WTC11 (cell line): ENCODE measurements around the gene IQCF2. TPM values are rescaled to one million over a fixed set of nuclear protein-coding genes. Genes with fewer than 3 reads are reported as not detected.

Source experiments
- ATAC-seq: fragments of 200-7000 bp; cut with Tn5 transposase; 2 replicates; pipeline ENCODE4 v1.10.0; 2021; ENCODE audit warnings: mild to moderate bottlenecking, moderate library complexity
- CTCF ChIA-PET: fragments of 300-600 bp; sonication (Branson Sonifier 250); formaldehyde crosslinking; loops from one replicate; lab custom pipeline; 2021; ENCODE audit warnings: antibody characterized with exemption; lab: Charles Lee
- POLR2A ChIA-PET: fragments of 350-600 bp; sonication (Branson Sonifier 250); formaldehyde crosslinking; loops from one replicate; lab custom pipeline; 2021; ENCODE audit warnings: antibody characterized with exemption; lab: Charles Lee
- DNase-seq: peaks from one replicate; pipeline ENCODE4 v3.0.0; 2021; ENCODE audit warnings: low spot score
- H3K27ac Mint-ChIP-seq: 2 replicates; pipeline ENCODE4 v1.8.0; 2021; ENCODE audit warnings: mixed read lengths
- H3K27me3 Mint-ChIP-seq: 2 replicates; pipeline ENCODE4 v1.8.0; 2021; ENCODE audit warnings: low read depth, mild to moderate bottlenecking, moderate library complexity, mixed read lengths
- H3K36me3 Mint-ChIP-seq: 2 replicates; pipeline ENCODE4 v1.8.0; 2021; ENCODE audit warnings: mixed read lengths
- H3K4me1 Mint-ChIP-seq: 2 replicates; pipeline ENCODE4 v1.8.0; 2022; ENCODE audit warnings: mixed read lengths
- H3K4me3 Mint-ChIP-seq: 2 replicates; pipeline ENCODE4 v1.8.0; 2021; ENCODE audit warnings: mild to moderate bottlenecking, moderate library complexity, mixed read lengths
- H3K9me3 Mint-ChIP-seq: 2 replicates; pipeline ENCODE4 v1.8.0; 2021; ENCODE audit warnings: mixed read lengths
- ELF4 ChIP-seq: sonication (generic); formaldehyde crosslinking; IDR thresholded peaks from 2 replicates; pipeline ENCODE4 v1.8.1; 2022; ENCODE audit warnings: low read depth, mild to moderate bottlenecking, moderate library complexity, missing genetic modification reagents
- ESRRA ChIP-seq: sonication (generic); formaldehyde crosslinking; IDR thresholded peaks from 2 replicates; pipeline ENCODE4 v1.8.1; 2022; ENCODE audit warnings: mild to moderate bottlenecking, missing genetic modification reagents, borderline replicate concordance
- FOXJ3 ChIP-seq: sonication (generic); formaldehyde crosslinking; IDR thresholded peaks from 2 replicates; pipeline ENCODE4 v1.9.0; 2021; ENCODE audit warnings: missing genetic modification reagents, mild to moderate bottlenecking, borderline replicate concordance
- HMGA2 ChIP-seq: fragments of 250-450 bp; sonication (Bioruptor Pico); IDR thresholded peaks from 2 replicates; pipeline ENCODE4 v1.4.0; 2021; ENCODE audit warnings: mild to moderate bottlenecking, moderate library complexity
- IRF2 ChIP-seq: sonication (generic); formaldehyde crosslinking; IDR thresholded peaks from 2 replicates; pipeline ENCODE4 v1.8.0; 2022; ENCODE audit warnings: low read depth, missing genetic modification reagents, borderline replicate concordance
- JAZF1 ChIP-seq: fragments of 250-450 bp; sonication (Bioruptor Pico); IDR thresholded peaks from 2 replicates; pipeline ENCODE4 v1.9.0; 2021; ENCODE audit warnings: moderate library complexity, mild to moderate bottlenecking, inconsistent platforms
- KAT7 ChIP-seq: sonication (generic); formaldehyde crosslinking; IDR thresholded peaks from 2 replicates; pipeline ENCODE4 v1.8.1; 2023; ENCODE audit warnings: missing genetic modification reagents, mild to moderate bottlenecking, borderline replicate concordance
- MXD4 ChIP-seq: fragments of 250-450 bp; sonication (Bioruptor Pico); IDR thresholded peaks from 2 replicates; pipeline ENCODE4 v1.8.0; 2021; ENCODE audit warnings: mild to moderate bottlenecking, moderate library complexity, borderline replicate concordance
- MYBL2 ChIP-seq: sonication (generic); formaldehyde crosslinking; IDR thresholded peaks from 2 replicates; pipeline ENCODE4 v1.8.1; 2023; ENCODE audit warnings: mild to moderate bottlenecking, moderate library complexity, missing genetic modification reagents
- ZBTB21 ChIP-seq: sonication (generic); formaldehyde crosslinking; IDR thresholded peaks from 2 replicates; pipeline ENCODE4 v1.8.1; 2023; ENCODE audit warnings: mild to moderate bottlenecking, missing genetic modification reagents, borderline replicate concordance
- ZNF138 ChIP-seq: sonication (generic); formaldehyde crosslinking; conservative IDR thresholded peaks from 2 replicates; pipeline ENCODE4 v1.8.1; 2022; ENCODE audit warnings: mild to moderate bottlenecking, moderate library complexity, missing genetic modification reagents
- ZNF219 ChIP-seq: sonication (generic); formaldehyde crosslinking; IDR thresholded peaks from 2 replicates; pipeline ENCODE4 v1.8.0; 2023; ENCODE audit warnings: missing genetic modification reagents, mild to moderate bottlenecking, borderline replicate concordance
- ZNF396 ChIP-seq: fragments of 250-450 bp; sonication (Bioruptor Pico); IDR thresholded peaks from 2 replicates; pipeline ENCODE4 v1.8.0; 2021; ENCODE audit warnings: mild to moderate bottlenecking, moderate library complexity, borderline replicate concordance
- total RNA-seq: library from RNA; stranded (reverse); gene quantifications from 3 replicates; pipeline ENCODE4 v1.2.3, GENCODE V29; 2021
- TF ChIP-seq, protein P1 (sequence below): sonication (generic); formaldehyde crosslinking; IDR thresholded peaks from 2 replicates; pipeline ENCODE4 v1.8.1; 2022; ENCODE audit warnings: low read depth, mild to moderate bottlenecking, moderate library complexity, missing genetic modification reagents, borderline replicate concordance
- TF ChIP-seq, protein P2 (sequence below): fragments of 250-450 bp; sonication (Bioruptor Pico); IDR thresholded peaks from 2 replicates; pipeline ENCODE4 v1.9.0; 2021; ENCODE audit warnings: mild to moderate bottlenecking
- TF ChIP-seq, protein P3 (sequence below): sonication (generic); formaldehyde crosslinking; IDR thresholded peaks from 2 replicates; pipeline ENCODE4 v1.8.1; 2023; ENCODE audit warnings: mild to moderate bottlenecking, missing genetic modification reagents, moderate library complexity
- TF ChIP-seq, protein P4 (sequence below): sonication (generic); formaldehyde crosslinking; conservative IDR thresholded peaks from 2 replicates; pipeline ENCODE4 v1.8.1; 2023; ENCODE audit warnings: mild to moderate bottlenecking, low read depth, missing genetic modification reagents, moderate library complexity
- TF ChIP-seq, protein P5 (sequence below): sonication (generic); formaldehyde crosslinking; IDR thresholded peaks from 2 replicates; pipeline ENCODE4 v1.8.1; 2023; ENCODE audit warnings: mild to moderate bottlenecking, missing genetic modification reagents, borderline replicate concordance
- TF ChIP-seq, protein P6 (sequence below): sonication (generic); formaldehyde crosslinking; IDR thresholded peaks from 2 replicates; pipeline ENCODE4 v1.8.0; 2022; ENCODE audit warnings: mild to moderate bottlenecking, missing genetic modification reagents
- TF ChIP-seq, protein P7 (sequence below): sonication (generic); formaldehyde crosslinking; conservative IDR thresholded peaks from 2 replicates; pipeline ENCODE4 v1.8.1; 2022; ENCODE audit warnings: mild to moderate bottlenecking, missing genetic modification reagents

The IQCF2 gene
- total RNA-seq, 1 experiment from 2014 or later = not detected

DNA sequence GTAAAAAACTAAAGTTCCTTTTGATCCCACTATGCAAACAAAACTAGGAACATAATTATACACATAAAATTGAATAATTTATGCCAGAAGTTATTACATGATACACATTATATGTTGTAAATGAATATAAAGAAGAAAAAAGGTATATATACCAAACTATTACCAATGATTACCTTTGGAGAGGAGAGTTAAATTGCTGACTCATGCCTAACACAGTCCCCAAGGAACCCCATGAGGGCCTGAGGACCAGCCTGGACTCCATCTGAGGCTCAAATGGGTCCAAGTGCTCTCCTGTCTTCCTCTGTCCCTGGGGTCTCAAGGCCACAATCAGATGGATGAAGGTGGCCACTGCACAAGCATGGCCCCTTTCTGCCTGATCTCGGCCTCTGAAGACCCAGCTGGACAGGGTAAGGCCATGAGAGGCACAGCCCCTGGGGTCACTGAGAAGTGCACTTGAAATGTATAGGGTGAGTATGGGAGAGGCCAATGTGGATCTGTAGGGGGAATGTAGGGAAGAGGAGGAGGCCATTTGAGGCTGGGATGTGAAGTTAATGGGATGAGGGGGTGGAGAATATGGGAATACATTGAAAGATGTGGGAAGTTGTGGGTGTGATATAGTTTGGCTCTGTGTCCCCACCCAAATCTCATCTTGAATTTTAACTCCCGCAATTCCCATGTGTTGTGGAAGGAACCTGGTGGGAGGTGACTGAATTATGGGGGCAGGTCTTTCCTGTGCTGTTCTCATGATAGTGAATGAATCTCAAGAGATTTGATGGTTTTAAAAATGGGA lies 42.8 kb downstream of the IQCF2 start:
- Mint-ChIP-seq H3K4me3 (no peak overlapping the region), H3K27ac (no peak overlapping the region), H3K9me3 (peaks cover 52% of the 10 kb centered on the region), H3K4me1 (peaks cover 13% of the 10 kb centered on the region), H3K36me3 (peaks cover 19% of the 10 kb centered on the region), H3K27me3 (peaks cover 6% of the 10 kb centered on the region)
- CTCF ChIA-PET = no interaction called here
- TF ChIP-seq KAT7 (CRISPR knock-in tag) (no peak), FOXJ3 (no peak), MXD4 (CRISPR knock-in tag) (no peak), JAZF1 (CRISPR knock-in tag) (no peak), ZNF138 (CRISPR knock-in tag) (no peak), ZNF219 (CRISPR knock-in tag) (no peak), ZNF396 (CRISPR knock-in tag) (no peak), HMGA2 (CRISPR knock-in tag) (no peak), ELF4 (CRISPR knock-in tag) (no peak), MYBL2 (no peak), IRF2 (no peak), ESRRA (CRISPR knock-in tag) (no peak), ZBTB21 (no peak)
- TF ChIP-seq, protein P1, sequence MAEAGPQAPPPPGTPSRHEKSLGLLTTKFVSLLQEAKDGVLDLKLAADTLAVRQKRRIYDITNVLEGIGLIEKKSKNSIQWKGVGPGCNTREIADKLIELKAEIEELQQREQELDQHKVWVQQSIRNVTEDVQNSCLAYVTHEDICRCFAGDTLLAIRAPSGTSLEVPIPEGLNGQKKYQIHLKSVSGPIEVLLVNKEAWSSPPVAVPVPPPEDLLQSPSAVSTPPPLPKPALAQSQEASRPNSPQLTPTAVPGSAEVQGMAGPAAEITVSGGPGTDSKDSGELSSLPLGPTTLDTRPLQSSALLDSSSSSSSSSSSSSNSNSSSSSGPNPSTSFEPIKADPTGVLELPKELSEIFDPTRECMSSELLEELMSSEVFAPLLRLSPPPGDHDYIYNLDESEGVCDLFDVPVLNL = no peak
- TF ChIP-seq, protein P2, sequence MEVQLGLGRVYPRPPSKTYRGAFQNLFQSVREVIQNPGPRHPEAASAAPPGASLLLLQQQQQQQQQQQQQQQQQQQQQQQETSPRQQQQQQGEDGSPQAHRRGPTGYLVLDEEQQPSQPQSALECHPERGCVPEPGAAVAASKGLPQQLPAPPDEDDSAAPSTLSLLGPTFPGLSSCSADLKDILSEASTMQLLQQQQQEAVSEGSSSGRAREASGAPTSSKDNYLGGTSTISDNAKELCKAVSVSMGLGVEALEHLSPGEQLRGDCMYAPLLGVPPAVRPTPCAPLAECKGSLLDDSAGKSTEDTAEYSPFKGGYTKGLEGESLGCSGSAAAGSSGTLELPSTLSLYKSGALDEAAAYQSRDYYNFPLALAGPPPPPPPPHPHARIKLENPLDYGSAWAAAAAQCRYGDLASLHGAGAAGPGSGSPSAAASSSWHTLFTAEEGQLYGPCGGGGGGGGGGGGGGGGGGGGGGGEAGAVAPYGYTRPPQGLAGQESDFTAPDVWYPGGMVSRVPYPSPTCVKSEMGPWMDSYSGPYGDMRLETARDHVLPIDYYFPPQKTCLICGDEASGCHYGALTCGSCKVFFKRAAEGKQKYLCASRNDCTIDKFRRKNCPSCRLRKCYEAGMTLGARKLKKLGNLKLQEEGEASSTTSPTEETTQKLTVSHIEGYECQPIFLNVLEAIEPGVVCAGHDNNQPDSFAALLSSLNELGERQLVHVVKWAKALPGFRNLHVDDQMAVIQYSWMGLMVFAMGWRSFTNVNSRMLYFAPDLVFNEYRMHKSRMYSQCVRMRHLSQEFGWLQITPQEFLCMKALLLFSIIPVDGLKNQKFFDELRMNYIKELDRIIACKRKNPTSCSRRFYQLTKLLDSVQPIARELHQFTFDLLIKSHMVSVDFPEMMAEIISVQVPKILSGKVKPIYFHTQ = no peak
- TF ChIP-seq, protein P3, sequence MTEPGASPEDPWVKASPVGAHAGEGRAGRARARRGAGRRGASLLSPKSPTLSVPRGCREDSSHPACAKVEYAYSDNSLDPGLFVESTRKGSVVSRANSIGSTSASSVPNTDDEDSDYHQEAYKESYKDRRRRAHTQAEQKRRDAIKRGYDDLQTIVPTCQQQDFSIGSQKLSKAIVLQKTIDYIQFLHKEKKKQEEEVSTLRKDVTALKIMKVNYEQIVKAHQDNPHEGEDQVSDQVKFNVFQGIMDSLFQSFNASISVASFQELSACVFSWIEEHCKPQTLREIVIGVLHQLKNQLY = no peak
- TF ChIP-seq, protein P4, sequence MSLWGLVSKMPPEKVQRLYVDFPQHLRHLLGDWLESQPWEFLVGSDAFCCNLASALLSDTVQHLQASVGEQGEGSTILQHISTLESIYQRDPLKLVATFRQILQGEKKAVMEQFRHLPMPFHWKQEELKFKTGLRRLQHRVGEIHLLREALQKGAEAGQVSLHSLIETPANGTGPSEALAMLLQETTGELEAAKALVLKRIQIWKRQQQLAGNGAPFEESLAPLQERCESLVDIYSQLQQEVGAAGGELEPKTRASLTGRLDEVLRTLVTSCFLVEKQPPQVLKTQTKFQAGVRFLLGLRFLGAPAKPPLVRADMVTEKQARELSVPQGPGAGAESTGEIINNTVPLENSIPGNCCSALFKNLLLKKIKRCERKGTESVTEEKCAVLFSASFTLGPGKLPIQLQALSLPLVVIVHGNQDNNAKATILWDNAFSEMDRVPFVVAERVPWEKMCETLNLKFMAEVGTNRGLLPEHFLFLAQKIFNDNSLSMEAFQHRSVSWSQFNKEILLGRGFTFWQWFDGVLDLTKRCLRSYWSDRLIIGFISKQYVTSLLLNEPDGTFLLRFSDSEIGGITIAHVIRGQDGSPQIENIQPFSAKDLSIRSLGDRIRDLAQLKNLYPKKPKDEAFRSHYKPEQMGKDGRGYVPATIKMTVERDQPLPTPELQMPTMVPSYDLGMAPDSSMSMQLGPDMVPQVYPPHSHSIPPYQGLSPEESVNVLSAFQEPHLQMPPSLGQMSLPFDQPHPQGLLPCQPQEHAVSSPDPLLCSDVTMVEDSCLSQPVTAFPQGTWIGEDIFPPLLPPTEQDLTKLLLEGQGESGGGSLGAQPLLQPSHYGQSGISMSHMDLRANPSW (CRISPR knock-in tag) = no peak
- TF ChIP-seq, protein P5, sequence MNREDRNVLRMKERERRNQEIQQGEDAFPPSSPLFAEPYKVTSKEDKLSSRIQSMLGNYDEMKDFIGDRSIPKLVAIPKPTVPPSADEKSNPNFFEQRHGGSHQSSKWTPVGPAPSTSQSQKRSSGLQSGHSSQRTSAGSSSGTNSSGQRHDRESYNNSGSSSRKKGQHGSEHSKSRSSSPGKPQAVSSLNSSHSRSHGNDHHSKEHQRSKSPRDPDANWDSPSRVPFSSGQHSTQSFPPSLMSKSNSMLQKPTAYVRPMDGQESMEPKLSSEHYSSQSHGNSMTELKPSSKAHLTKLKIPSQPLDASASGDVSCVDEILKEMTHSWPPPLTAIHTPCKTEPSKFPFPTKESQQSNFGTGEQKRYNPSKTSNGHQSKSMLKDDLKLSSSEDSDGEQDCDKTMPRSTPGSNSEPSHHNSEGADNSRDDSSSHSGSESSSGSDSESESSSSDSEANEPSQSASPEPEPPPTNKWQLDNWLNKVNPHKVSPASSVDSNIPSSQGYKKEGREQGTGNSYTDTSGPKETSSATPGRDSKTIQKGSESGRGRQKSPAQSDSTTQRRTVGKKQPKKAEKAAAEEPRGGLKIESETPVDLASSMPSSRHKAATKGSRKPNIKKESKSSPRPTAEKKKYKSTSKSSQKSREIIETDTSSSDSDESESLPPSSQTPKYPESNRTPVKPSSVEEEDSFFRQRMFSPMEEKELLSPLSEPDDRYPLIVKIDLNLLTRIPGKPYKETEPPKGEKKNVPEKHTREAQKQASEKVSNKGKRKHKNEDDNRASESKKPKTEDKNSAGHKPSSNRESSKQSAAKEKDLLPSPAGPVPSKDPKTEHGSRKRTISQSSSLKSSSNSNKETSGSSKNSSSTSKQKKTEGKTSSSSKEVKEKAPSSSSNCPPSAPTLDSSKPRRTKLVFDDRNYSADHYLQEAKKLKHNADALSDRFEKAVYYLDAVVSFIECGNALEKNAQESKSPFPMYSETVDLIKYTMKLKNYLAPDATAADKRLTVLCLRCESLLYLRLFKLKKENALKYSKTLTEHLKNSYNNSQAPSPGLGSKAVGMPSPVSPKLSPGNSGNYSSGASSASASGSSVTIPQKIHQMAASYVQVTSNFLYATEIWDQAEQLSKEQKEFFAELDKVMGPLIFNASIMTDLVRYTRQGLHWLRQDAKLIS (CRISPR knock-in tag) = no peak
- TF ChIP-seq, protein P6, sequence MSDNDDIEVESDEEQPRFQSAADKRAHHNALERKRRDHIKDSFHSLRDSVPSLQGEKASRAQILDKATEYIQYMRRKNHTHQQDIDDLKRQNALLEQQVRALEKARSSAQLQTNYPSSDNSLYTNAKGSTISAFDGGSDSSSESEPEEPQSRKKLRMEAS (CRISPR knock-in tag) = no peak
- TF ChIP-seq, protein P7, sequence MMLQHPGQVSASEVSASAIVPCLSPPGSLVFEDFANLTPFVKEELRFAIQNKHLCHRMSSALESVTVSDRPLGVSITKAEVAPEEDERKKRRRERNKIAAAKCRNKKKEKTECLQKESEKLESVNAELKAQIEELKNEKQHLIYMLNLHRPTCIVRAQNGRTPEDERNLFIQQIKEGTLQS (CRISPR knock-in tag) = no peak
- POLR2A ChIA-PET = no interaction called here
- no peak for DNase-seq
- ATAC-seq = no peak
